Measurements from ENCODE around the gene HARS1.

DNA sequence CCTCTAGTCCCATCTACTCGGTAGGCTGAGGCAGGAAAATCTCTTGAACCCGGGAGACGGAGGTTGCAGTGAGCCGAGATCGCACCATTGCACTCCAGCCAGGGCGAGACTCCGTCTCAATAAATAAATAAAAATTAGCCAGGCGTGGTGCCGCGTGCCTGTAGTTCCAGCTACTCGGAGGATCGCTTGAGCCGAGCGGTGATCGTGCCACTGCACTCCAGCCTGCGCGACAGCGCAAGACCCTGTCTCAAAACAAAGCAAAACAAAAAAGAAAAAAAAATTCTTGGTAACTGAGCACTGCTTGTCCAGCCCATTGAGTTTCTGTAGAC lies 27.2 kb downstream of the HARS1 start:
- no peak for TF ChIP-seq EP300 (IDR thresholded peaks at IDR 0.05)
- TF ChIP-seq POLR2AphosphoS5 (IDR thresholded peaks at IDR 0.05): no peak
- TF ChIP-seq, protein P1, sequence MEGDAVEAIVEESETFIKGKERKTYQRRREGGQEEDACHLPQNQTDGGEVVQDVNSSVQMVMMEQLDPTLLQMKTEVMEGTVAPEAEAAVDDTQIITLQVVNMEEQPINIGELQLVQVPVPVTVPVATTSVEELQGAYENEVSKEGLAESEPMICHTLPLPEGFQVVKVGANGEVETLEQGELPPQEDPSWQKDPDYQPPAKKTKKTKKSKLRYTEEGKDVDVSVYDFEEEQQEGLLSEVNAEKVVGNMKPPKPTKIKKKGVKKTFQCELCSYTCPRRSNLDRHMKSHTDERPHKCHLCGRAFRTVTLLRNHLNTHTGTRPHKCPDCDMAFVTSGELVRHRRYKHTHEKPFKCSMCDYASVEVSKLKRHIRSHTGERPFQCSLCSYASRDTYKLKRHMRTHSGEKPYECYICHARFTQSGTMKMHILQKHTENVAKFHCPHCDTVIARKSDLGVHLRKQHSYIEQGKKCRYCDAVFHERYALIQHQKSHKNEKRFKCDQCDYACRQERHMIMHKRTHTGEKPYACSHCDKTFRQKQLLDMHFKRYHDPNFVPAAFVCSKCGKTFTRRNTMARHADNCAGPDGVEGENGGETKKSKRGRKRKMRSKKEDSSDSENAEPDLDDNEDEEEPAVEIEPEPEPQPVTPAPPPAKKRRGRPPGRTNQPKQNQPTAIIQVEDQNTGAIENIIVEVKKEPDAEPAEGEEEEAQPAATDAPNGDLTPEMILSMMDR (IDR thresholded peaks at IDR 0.05): no peak
- TF ChIP-seq POLR2A (IDR thresholded peaks at IDR 0.05): no peak
